ENCODE results near the gene DBNL.

Gene DBNL

GRCh38 chr7:44108768-44109750 is 64.6 kb downstream of the DBNL start:
- Histone ChIP-seq H3K9ac (ENCODE audit: low read depth, low read length) (no peak overlapping the region), H3K4me1 (ENCODE audit: insufficient read depth, low read length) (0 out of 2 replicates have a peak, but pooled peaks cover 6% of the 10 kb centered on the region), H3K9me3 (ENCODE audit: control insufficient read depth, insufficient read depth, low read length) (no peaks in the 10 kb centered on the region), H3K36me3 (ENCODE audit: insufficient read depth, low read length) (no peaks in the 10 kb centered on the region)

DNA sequence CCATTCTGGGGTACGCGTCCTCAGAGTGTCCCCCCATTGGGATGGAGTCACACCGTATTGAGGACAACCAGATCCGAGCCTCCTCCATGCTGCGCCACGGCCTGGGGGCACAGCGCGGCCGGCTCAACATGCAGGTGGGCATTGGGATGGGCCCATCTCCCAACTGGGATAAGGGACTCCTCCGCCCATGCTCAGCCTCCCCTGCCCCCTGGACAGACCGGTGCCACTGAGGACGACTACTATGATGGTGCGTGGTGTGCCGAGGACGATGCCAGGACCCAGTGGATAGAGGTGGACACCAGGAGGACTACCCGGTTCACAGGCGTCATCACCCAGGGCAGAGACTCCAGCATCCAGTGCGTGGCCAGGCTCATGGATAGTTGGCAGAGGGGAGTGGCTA is 65.5 kb downstream of the DBNL start:
- Histone ChIP-seq H3K4me1 (ENCODE audit: insufficient read depth, low read length) (0 out of 2 replicates have a peak, but pooled peaks cover 6% of the 10 kb centered on the region), H3K9ac (ENCODE audit: low read depth, low read length) (no peak overlapping the region), H3K36me3 (ENCODE audit: insufficient read depth, low read length) (no peaks in the 10 kb centered on the region; the same call in 1 of the 2 replicates), H3K9me3 (ENCODE audit: control insufficient read depth, insufficient read depth, low read length) (no peaks in the 10 kb centered on the region)

DNA sequence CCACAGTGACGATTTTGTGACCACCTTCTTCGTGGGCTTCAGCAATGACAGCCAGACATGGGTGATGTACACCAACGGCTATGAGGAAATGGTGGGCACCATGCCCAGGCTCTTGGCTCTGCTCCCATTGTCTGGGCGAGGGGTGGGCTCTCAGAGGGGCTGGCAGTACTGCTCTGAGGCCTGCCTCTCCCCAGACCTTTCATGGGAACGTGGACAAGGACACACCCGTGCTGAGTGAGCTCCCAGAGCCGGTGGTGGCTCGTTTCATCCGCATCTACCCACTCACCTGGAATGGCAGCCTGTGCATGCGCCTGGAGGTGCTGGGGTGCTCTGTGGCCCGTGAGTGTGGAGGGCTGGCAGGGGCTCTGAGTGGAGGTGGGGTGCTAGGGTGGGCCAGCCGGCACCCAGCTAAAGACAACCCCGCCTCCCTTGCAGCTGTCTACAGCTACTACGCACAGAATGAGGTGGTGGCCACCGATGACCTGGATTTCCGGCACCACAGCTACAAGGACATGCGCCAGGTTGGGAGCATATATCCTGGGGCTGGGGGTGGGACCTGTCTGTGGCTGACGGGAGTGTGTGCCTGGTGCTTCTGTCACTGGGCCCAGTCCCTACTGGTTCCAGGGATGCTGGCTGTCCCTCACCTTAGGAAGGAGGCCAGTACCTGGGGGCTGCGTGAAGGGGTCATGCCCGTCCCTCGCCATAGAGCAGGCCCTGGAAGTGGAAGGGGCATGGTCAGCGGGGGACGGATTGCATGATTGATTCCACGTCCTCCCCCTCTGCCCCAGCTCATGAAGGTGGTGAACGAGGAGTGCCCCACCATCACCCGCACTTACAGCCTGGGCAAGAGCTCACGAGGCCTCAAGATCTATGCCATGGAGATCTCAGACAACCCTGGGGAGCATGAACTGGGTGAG is 66.5 kb downstream of the DBNL start:
- Histone ChIP-seq H3K36me3 (ENCODE audit: insufficient read depth, low read length) (no peaks in the 10 kb centered on the region; the same call in 1 of the 2 replicates), H3K9ac (ENCODE audit: low read depth, low read length) (no peak overlapping the region), H3K4me1 (ENCODE audit: insufficient read depth, low read length) (no peaks in the 10 kb centered on the region), H3K9me3 (ENCODE audit: control insufficient read depth, insufficient read depth, low read length) (no peaks in the 10 kb centered on the region)
